B cell (primary cell): ENCODE data around the gene PARS2. TPM values are rescaled to one million over a fixed set of nuclear protein-coding genes. Genes with fewer than 3 reads are reported as not detected.

ENCODE experiments used
- ATAC-seq: fragments of 200-7000 bp; cut with Tn5 transposase; one replicate; pipeline ENCODE4 v1.10.0; 2021; ENCODE audit warnings: low read depth, mild to moderate bottlenecking, moderate number of reproducible peaks, moderate library complexity
- CTCF ChIA-PET: fragments of 350-600 bp; sonication (Branson Sonifier 250); formaldehyde crosslinking; loops from one replicate; lab custom pipeline; 2021; ENCODE audit warnings: antibody characterized with exemption, inconsistent platforms; lab: Charles Lee
- POLR2A ChIA-PET: fragments of 350-600 bp; sonication (Branson Sonifier 250); formaldehyde crosslinking; loops from one replicate; lab custom pipeline; 2021; ENCODE audit warnings: antibody characterized with exemption; lab: Charles Lee
- DNase-seq: peaks from one replicate; pipeline ENCODE4 v3.0.0; 2013
- H2AFZ ChIP-seq: 2 replicates; pipeline ENCODE4 v1.6.1; 2012; ENCODE audit warnings: mild to moderate bottlenecking, low read depth, low read length; ENCODE audit not compliant: insufficient read depth, poor library complexity, severe bottlenecking
- H3K27ac ChIP-seq, 2 donors: 1 replicate in 1 of 2; 2 replicates in 1 of 2; pipeline ENCODE4 v1.5.1; 2012 to 2013; ENCODE audit warnings: low read length in 2 of 2, mild to moderate bottlenecking in 2 of 2, moderate library complexity in 1 of 2
- H3K27me3 ChIP-seq, 4 experiments: fragments of 200-600 bp in 1 of 4; sonication (generic) in 1 of 4; replicated peaks in 1 of 4; 1 replicate in 2 of 4; 2 replicates in 2 of 4; pipeline versions ENCODE4 v1.6.1 to v1.7.0; 2013 to 2016; ENCODE audit warnings: low read length in 3 of 4, mild to moderate bottlenecking in 2 of 4, mixed read lengths in 1 of 4, moderate library complexity in 1 of 4; ENCODE audit not compliant: insufficient read depth in 4 of 4, control insufficient read depth in 3 of 4; ENCODE audit errors: control extremely low read depth in 1 of 4
- H3K36me3 ChIP-seq, 2 experiments: replicated peaks in 1 of 2; 1 replicate in 1 of 2; 2 replicates in 1 of 2; pipeline versions ENCODE4 v1.6.1 to v1.7.1; 2013; ENCODE audit warnings: low read length in 1 of 2; ENCODE audit not compliant: insufficient read depth in 2 of 2, control insufficient read depth in 1 of 2; ENCODE audit errors: control extremely low read depth in 1 of 2, extremely low read depth in 1 of 2
- H3K4me1 ChIP-seq, 2 donors: fragments of 200-600 bp in 1 of 2; sonication (generic) in 1 of 2; 1 replicate in 1 of 2; 2 replicates in 1 of 2; pipeline versions ENCODE4 v1.5.1 to v1.6.1; 2013 to 2017; ENCODE audit warnings: low read length in 2 of 2; ENCODE audit not compliant: control insufficient read depth in 2 of 2, insufficient read depth in 2 of 2
- H3K4me2 ChIP-seq: replicated peaks from 2 replicates; pipeline ENCODE3; 2012; ENCODE audit warnings: mild to moderate bottlenecking, low read depth, low read length; ENCODE audit not compliant: poor library complexity, severe bottlenecking
- H3K4me3 ChIP-seq, 5 experiments: fragments of 200-600 bp in 1 of 5; sonication (generic) in 1 of 5; 1 replicate in 3 of 5; 2 replicates in 2 of 5; pipeline versions ENCODE4 v1.5.1 to v1.7.0; 2011 to 2016; ENCODE audit warnings: low read length in 4 of 5, mild to moderate bottlenecking in 4 of 5, low read depth in 2 of 5, control low read depth in 1 of 5, moderate library complexity in 1 of 5; ENCODE audit not compliant: insufficient read depth in 1 of 5; ENCODE audit errors: control extremely low read depth in 1 of 5, extremely low read depth in 1 of 5
- H3K79me2 ChIP-seq: fragments of 200-600 bp; sonication (generic); one replicate; pipeline ENCODE4 v1.6.0; 2016; ENCODE audit warnings: low read length; ENCODE audit not compliant: control insufficient read depth, insufficient read depth
- H3K9ac ChIP-seq: fragments of 200-600 bp; sonication (generic); 2 replicates; pipeline ENCODE4 v1.6.1; 2017; ENCODE audit warnings: mild to moderate bottlenecking, low read length, moderate library complexity
- H3K9me3 ChIP-seq, 3 donors: one replicate each; pipeline versions ENCODE4 v1.6.1 to v1.7.1; 2013; ENCODE audit warnings: low read length in 2 of 3; ENCODE audit not compliant: control insufficient read depth in 2 of 3, insufficient read depth in 1 of 3; ENCODE audit errors: control extremely low read depth in 1 of 3
- H4K20me1 ChIP-seq: 2 replicates; pipeline ENCODE4 v1.6.0; 2012; ENCODE audit warnings: mild to moderate bottlenecking, low read length; ENCODE audit not compliant: insufficient read depth, control insufficient read depth, poor library complexity, severe bottlenecking
- H3K27ac Mint-ChIP-seq: one replicate; pipeline ENCODE4 v1.8.0; 2021; ENCODE audit warnings: mixed read lengths
- H3K27me3 Mint-ChIP-seq: one replicate; pipeline ENCODE4 v1.8.0; 2021; ENCODE audit warnings: mixed read lengths
- H3K4me1 Mint-ChIP-seq: one replicate; pipeline ENCODE4 v1.8.0; 2021; ENCODE audit warnings: mixed read lengths
- H3K4me3 Mint-ChIP-seq: one replicate; pipeline ENCODE4 v1.8.0; 2021; ENCODE audit warnings: mixed read lengths
- H3K9me3 Mint-ChIP-seq: one replicate; pipeline ENCODE4 v1.8.0; 2022; ENCODE audit warnings: mixed read lengths; ENCODE audit not compliant: insufficient read depth
- EZH2 ChIP-seq: IDR thresholded peaks from 2 replicates; pipeline ENCODE4 v1.6.1; 2012; ENCODE audit warnings: borderline replicate concordance, low read depth, mild to moderate bottlenecking, moderate library complexity, low read length; ENCODE audit not compliant: insufficient read depth, poor library complexity, severe bottlenecking
- WGBS: methylation state at CpG from one replicate; pipeline ENCODE4 v1.1.5; 2013; ENCODE audit warnings: missing lambda C conversion rate; ENCODE audit not compliant: insufficient coverage; 5-methylcytosine and 5-hydroxymethylcytosine counted together
- intact Hi-C: fragments of 100-400 bp; cut with micrococcal nuclease; formaldehyde crosslinking; loops from one replicate; pipeline ENCODE4 v1.10.0; 2022
- polyA plus RNA-seq: library from polyadenylated mRNA; depleted of rRNA; stranded (reverse); fragments of >200 nt; gene quantifications from 2 replicates; pipeline ENCODE4 v1.2.3, GENCODE V29; 2012
- total RNA-seq, 2 donors: library from RNA; stranded (reverse); fragments of 120-200 nt in 1 of 2; gene quantifications; 1 replicate in 1 of 2; 2 replicates in 1 of 2; pipeline versions ENCODE4 v1.2.3 to v1.2.4, GENCODE V29; 2013 to 2022
- TF ChIP-seq, protein P1 (sequence below): fragments of 200-600 bp; IDR thresholded peaks from one replicate; pipeline ENCODE4 v1.8.0; 2022; ENCODE audit warnings: antibody characterized with exemption, mild to moderate bottlenecking

Gene PARS2
- total and polyA plus RNA-seq, 2 donors (not counting 1 experiment from before 2014, with no cell fraction given): 1.00 to 4.9 TPM

DNA sequence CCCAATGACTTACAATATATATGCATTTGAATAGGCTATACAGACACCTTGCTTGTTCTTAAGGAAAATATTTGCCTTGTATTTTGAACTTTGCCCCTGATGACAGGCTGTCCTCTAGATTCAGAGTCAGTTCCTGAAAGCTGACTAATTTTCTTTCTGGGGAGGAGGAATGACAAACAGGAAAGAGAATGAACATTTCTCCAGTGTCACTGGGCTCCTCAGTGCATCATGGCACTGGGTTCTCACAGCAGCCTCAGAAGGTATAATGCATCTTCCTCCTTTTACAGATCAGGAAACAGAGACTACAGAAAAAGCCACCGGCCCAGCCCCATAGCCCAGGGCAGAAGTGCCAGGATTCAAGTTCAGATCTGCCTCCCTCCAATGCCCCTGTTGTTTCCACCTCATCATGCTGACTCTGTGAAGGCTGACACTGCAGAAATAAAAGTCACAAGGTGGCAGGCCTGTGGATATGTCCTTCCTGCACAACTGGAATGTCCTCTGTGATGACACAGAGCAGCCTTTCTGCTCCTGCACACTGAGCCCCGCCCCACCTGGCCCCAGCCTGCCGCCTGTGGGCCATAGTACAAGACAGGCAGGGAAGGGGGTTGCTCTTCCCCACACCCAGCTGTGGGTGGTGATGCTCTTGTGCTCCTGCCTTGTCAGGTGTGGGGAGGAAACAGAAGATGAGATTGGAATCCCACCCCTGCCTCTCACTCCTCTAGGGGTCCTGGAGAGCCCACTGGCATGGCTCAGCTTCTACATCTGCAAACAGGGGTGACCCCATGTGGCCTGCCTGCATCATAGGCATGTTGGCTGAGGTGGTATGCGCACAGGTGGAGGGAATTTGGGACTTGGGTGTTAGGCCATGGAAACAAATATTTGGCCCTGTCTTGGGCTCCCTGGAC is 30.4 kb upstream of the PARS2 start:
- H3K27ac Mint-ChIP-seq: no peak overlapping the region
- H3K79me2 ChIP-seq: no peaks in the 10 kb centered on the region
- CTCF ChIA-PET: interaction anchor here (0.7 kb wide), 1 partner anchor 23 kb away, joined by 4 read pairs; no protein-coding TSS in a partner anchor
- H3K36me3 ChIP-seq: peaks cover 0 to 3% of the 10 kb centered on the region in 2 experiments
- peaks cover 0 to 13% (median 4%) of the 10 kb centered on the region in 3 donors for H3K9me3 ChIP-seq
- H3K27me3 Mint-ChIP-seq: no peaks in the 10 kb centered on the region
- H3K9me3 Mint-ChIP-seq: peaks cover 3% of the 10 kb centered on the region
- POLR2A ChIA-PET: no interaction called here
- no peak overlapping the region for H2AFZ ChIP-seq
- H4K20me1 ChIP-seq: peaks cover 9% of the 10 kb centered on the region
- intact Hi-C loops: no loop called here
- no peak overlapping the region for H3K4me3 ChIP-seq
- peaks cover 15% of the 10 kb centered on the region for H3K4me1 Mint-ChIP-seq
- peaks cover 9 to 13% of the 10 kb centered on the region in 2 donors for H3K4me1 ChIP-seq
- H3K27ac ChIP-seq: no peak overlapping the region
- ATAC-seq (no peak), DNase-seq (no peak)
- no peak overlapping the region for H3K4me2 ChIP-seq
- whole genome bisulfite sequencing: 74% methylated on average over 3 of the region's 4 CpGs
- H3K4me3 Mint-ChIP-seq: no peak overlapping the region
- H3K9ac ChIP-seq: no peak overlapping the region
- H3K27me3 ChIP-seq: no peaks in the 10 kb centered on the region
- TF ChIP-seq EZH2: no peak
- TF ChIP-seq, protein P1, sequence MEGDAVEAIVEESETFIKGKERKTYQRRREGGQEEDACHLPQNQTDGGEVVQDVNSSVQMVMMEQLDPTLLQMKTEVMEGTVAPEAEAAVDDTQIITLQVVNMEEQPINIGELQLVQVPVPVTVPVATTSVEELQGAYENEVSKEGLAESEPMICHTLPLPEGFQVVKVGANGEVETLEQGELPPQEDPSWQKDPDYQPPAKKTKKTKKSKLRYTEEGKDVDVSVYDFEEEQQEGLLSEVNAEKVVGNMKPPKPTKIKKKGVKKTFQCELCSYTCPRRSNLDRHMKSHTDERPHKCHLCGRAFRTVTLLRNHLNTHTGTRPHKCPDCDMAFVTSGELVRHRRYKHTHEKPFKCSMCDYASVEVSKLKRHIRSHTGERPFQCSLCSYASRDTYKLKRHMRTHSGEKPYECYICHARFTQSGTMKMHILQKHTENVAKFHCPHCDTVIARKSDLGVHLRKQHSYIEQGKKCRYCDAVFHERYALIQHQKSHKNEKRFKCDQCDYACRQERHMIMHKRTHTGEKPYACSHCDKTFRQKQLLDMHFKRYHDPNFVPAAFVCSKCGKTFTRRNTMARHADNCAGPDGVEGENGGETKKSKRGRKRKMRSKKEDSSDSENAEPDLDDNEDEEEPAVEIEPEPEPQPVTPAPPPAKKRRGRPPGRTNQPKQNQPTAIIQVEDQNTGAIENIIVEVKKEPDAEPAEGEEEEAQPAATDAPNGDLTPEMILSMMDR: no peak
